Right lobe of liver (tissue), 4 donors: ENCODE data around the gene ACTRT2.

Experiments used
- POLR2A ChIP-seq: fragments of 450-650 bp; IDR thresholded peaks from one replicate; pipeline ENCODE4 v1.6.1; 2017; ENCODE audit warnings: antibody characterized with exemption, mild to moderate bottlenecking
- TF ChIP-seq, protein P1 (sequence below), 4 donors: fragments of 200-600 bp in 3 of 4; fragments of 450-650 bp in 1 of 4; IDR thresholded peaks; one replicate each; pipeline versions ENCODE4 v1.5.1 to v1.8.0; 2016 to 2022; ENCODE audit warnings: antibody characterized with exemption in 4 of 4, mild to moderate bottlenecking in 2 of 4
- donor health status: DM: no; HTN: no; CAD: no.
- donor health status: DM: no; HTN: no; CAD: no.
- donor health status: DM: no; HTN: yes; CAD: no.

- TF ChIP-seq, protein P1, sequence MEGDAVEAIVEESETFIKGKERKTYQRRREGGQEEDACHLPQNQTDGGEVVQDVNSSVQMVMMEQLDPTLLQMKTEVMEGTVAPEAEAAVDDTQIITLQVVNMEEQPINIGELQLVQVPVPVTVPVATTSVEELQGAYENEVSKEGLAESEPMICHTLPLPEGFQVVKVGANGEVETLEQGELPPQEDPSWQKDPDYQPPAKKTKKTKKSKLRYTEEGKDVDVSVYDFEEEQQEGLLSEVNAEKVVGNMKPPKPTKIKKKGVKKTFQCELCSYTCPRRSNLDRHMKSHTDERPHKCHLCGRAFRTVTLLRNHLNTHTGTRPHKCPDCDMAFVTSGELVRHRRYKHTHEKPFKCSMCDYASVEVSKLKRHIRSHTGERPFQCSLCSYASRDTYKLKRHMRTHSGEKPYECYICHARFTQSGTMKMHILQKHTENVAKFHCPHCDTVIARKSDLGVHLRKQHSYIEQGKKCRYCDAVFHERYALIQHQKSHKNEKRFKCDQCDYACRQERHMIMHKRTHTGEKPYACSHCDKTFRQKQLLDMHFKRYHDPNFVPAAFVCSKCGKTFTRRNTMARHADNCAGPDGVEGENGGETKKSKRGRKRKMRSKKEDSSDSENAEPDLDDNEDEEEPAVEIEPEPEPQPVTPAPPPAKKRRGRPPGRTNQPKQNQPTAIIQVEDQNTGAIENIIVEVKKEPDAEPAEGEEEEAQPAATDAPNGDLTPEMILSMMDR (IDR thresholded peaks at IDR 0.05), result no peak
- TF ChIP-seq POLR2A, result no peak
Measured at GRCh38 chr1:3038571-3039181, 17.4 kb downstream of the ACTRT2 start.
